ENCODE measurements around the gene NCAPD3.

Gene NCAPD3

DNA sequence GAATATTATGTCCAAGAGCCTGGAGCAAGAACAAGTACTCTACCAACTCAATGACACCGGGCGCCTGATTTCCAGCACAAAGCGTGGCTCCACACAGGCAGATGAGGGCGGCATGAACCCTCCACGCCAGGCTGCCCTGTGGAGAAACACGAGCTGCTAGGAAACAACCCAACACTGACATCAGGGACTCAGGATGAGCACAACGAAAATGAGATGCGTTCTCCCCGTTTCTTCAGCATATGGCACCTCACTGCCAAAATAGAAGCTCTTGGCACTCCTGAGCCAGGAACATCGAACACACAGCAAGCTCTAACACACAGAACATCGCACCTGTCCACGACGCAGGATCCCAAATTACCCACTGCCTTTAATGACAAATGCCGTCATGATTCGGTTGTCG lies 68.3 kb downstream of the NCAPD3 start:
- no peaks in the 10 kb centered on the region for H3K27me3 ChIP-seq (replicated peaks)
- in situ Hi-C loops (cut with HindIII; ENCODE audit: low pct_ligation_motif_present, low sequenced_read_pairs) = no loop called here
- TF ChIP-seq, protein P1, sequence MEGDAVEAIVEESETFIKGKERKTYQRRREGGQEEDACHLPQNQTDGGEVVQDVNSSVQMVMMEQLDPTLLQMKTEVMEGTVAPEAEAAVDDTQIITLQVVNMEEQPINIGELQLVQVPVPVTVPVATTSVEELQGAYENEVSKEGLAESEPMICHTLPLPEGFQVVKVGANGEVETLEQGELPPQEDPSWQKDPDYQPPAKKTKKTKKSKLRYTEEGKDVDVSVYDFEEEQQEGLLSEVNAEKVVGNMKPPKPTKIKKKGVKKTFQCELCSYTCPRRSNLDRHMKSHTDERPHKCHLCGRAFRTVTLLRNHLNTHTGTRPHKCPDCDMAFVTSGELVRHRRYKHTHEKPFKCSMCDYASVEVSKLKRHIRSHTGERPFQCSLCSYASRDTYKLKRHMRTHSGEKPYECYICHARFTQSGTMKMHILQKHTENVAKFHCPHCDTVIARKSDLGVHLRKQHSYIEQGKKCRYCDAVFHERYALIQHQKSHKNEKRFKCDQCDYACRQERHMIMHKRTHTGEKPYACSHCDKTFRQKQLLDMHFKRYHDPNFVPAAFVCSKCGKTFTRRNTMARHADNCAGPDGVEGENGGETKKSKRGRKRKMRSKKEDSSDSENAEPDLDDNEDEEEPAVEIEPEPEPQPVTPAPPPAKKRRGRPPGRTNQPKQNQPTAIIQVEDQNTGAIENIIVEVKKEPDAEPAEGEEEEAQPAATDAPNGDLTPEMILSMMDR (IDR thresholded peaks at IDR 0.05; ENCODE audit: low read depth, low read length, missing control alignments) = no peak
- DNase-seq = no peak
- H3K4me3 ChIP-seq (ENCODE audit: low read depth, low read length) = no peak overlapping the region
- no peak overlapping the region for H3K27ac ChIP-seq
- H3K36me3 ChIP-seq (replicated peaks) = peaks cover 30% of the 10 kb centered on the region

DNA sequence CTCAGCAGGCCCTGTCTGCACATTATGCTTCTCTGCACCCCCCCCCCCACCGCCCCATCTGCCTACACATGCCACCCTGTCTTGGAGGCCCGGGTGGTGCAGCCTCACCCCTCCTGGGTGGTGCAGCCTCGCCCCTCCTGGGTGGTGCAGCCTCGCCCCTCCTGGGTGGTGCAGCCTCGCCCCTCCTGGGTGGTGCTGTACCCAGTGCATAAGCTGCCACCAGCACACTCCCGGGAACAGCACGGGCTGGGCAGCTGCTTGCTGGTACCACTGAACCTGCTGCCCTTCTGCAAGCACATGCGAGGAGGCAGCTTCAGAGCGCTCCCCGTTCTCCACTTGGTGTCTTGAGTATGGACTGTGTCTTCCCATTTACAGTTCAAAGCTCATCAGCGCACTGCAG lies 69.3 kb downstream of the NCAPD3 start:
- TF ChIP-seq, protein P1 (IDR thresholded peaks at IDR 0.05; ENCODE audit: low read depth, low read length, missing control alignments) = no peak
- no peaks in the 10 kb centered on the region for H3K27me3 ChIP-seq (replicated peaks)
- no peak overlapping the region for H3K27ac ChIP-seq
- in situ Hi-C loops (cut with HindIII; ENCODE audit: low pct_ligation_motif_present, low sequenced_read_pairs) = no loop called here
- no peak overlapping the region for H3K4me3 ChIP-seq (ENCODE audit: low read depth, low read length)
- no peak for DNase-seq
- H3K36me3 ChIP-seq (replicated peaks) = peaks cover 26% of the 10 kb centered on the region

DNA sequence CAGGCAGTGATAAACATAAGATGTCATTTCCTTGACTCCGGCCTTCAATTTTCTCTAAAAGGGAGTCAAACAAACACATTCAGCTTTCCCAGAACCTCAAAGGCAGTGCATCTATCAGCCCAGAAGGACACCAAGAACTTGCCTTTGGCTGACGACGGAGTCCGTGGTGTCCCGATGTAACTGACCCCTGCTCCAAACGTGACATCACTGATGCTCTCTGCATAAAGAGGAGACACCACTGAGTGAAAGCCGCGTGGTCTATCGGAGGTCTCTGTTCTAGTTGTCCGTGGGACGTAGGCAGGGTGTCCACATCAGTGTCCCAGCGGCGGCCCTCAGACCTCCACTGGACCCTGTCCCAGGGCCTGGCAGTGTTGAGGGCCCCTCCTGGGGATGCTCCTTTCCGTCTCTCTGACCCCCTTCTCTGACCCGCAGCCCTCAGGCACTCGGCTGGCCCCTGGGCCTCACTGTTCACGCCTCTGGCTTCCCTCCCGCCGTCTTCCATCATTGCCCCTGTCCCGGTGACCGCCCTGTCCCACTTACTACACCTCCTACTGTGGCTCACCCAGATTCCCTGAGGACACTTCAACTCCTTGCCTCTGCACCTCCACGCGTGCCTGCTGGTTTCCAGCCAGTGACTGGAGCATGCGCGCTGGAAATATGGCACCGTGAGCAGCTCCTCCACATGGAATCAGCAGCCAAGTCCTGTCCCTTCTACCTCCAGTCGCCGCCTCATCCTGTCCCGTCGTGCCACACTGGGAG lies 70.4 kb downstream of the NCAPD3 start:
- no peaks in the 10 kb centered on the region for H3K27me3 ChIP-seq (replicated peaks)
- no peak overlapping the region for H3K27ac ChIP-seq
- in situ Hi-C loops (cut with HindIII; ENCODE audit: low pct_ligation_motif_present, low sequenced_read_pairs) = no loop called here
- no peak for DNase-seq
- peaks cover 26% of the 10 kb centered on the region for H3K36me3 ChIP-seq (replicated peaks)
- TF ChIP-seq, protein P1 (IDR thresholded peaks at IDR 0.05; ENCODE audit: low read depth, low read length, missing control alignments) = no peak
- no peak overlapping the region for H3K4me3 ChIP-seq (ENCODE audit: low read depth, low read length)

DNA sequence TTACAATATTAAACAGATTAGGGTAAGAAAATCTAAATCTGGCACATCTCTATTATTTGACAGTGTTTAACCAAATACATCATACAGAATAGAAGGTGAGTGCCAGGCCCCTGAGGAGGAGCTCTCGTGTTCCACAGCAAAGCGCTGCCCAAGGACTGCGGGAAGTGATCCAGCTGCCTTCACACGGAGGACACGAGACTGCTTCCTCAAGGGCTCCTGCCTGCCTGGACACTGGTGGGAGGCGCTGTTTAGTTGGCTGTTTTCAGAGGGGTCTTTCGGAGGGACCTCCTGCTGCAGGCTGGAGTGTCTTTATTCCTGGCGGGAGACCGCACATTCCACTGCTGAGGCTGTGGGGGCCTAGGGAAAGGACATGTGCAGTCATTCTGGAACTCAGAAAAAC lies 71.1 kb downstream of the NCAPD3 start:
- TF ChIP-seq, protein P1 (IDR thresholded peaks at IDR 0.05; ENCODE audit: low read depth, low read length, missing control alignments) = no peak
- Histone ChIP-seq H3K36me3 (replicated peaks) (peaks cover 24% of the 10 kb centered on the region), H3K27ac (no peak overlapping the region), H3K4me3 (ENCODE audit: low read depth, low read length) (no peak overlapping the region), H3K27me3 (replicated peaks) (no peaks in the 10 kb centered on the region)
- DNase-seq = no peak
- in situ Hi-C loops (cut with HindIII; ENCODE audit: low pct_ligation_motif_present, low sequenced_read_pairs) = no loop called here

DNA sequence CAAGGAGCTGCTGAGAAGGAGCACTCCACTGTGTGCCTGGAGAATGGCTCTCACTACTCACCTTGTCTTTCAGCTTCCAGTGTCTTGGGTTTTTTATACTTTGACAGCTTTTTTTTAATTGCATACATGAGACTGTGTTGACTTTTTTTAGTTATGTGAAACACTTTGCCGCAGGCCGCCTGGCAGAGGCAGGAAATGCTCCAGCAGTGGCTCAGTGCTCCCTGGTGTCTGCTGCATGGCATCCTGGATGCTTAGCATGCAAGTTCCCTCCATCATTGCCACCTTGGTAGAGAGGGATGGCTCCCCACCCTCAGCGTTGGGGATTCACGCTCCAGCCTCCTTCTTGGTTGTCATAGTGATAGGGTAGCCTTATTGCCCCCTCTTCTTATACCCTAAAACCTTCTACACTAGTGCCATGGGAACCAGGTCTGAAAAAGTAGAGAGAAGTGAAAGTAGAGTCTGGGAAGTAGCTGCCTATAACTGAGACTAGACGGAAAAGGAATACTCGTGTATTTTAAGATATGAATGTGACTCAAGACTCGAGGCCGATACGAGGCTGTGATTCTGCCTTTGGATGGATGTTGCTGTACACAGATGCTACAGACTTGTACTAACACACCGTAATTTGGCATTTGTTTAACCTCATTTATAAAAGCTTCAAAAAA lies 72.6 kb downstream of the NCAPD3 start:
- Histone ChIP-seq H3K27me3 (replicated peaks) (no peaks in the 10 kb centered on the region), H3K4me3 (ENCODE audit: low read depth, low read length) (no peak overlapping the region), H3K36me3 (replicated peaks) (peaks cover 21% of the 10 kb centered on the region), H3K27ac (no peak overlapping the region)
- in situ Hi-C loops (cut with HindIII; ENCODE audit: low pct_ligation_motif_present, low sequenced_read_pairs) = no loop called here
- TF ChIP-seq, protein P1 (IDR thresholded peaks at IDR 0.05; ENCODE audit: low read depth, low read length, missing control alignments) = no peak
- DNase-seq = no peak

Data from brain microvascular endothelial cell (primary cell).